Breast epithelium (tissue), 3 donors: ENCODE measurements around the gene CCM2L.

Experiments
- CTCF ChIP-seq, 3 donors: fragments of 450-650 bp; IDR thresholded peaks; one replicate each; pipeline ENCODE4 v1.5.1; 2016 to 2017; ENCODE audit warnings: antibody characterized with exemption in 3 of 3, mild to moderate bottlenecking in 3 of 3, moderate library complexity in 3 of 3
- POLR2A ChIP-seq: fragments of 450-650 bp; IDR thresholded peaks from one replicate; pipeline ENCODE4 v1.6.1; 2016; ENCODE audit warnings: antibody characterized with exemption, mild to moderate bottlenecking, moderate library complexity
- POLR2AphosphoS5 ChIP-seq, 3 donors: sonication (generic); formaldehyde crosslinking; IDR thresholded peaks; one replicate each; pipeline ENCODE4 v1.6.1; 2017; ENCODE audit warnings: antibody characterized with exemption in 3 of 3

- TF ChIP-seq CTCF (IDR thresholded peaks at IDR 0.05) (no peak), POLR2A (no peak), POLR2AphosphoS5 (IDR thresholded peaks at IDR 0.05) (no peak)
Measured at GRCh38 chr20:32006053-32006452, 4.2 kb upstream of the CCM2L start.
